ENCODE data around the gene TPBGL.

The TPBGL gene

GRCh38 chr11:75289511-75289760, 48.9 kb downstream of the TPBGL start:
- no peak for TF ChIP-seq CTCF (IDR thresholded peaks at IDR 0.05; ENCODE audit: borderline replicate concordance, insufficient read depth, low read depth, low read length)
- no peak overlapping the region for H3K4me3 ChIP-seq (ENCODE audit: low read depth, low read length)

GRCh38 chr11:75289919-75290318, 49.3 kb downstream of the TPBGL start:
- no peak for TF ChIP-seq CTCF (IDR thresholded peaks at IDR 0.05; ENCODE audit: borderline replicate concordance, insufficient read depth, low read depth, low read length)
- no peak overlapping the region for H3K4me3 ChIP-seq (ENCODE audit: low read depth, low read length)

- TF ChIP-seq CTCF (IDR thresholded peaks at IDR 0.05; ENCODE audit: borderline replicate concordance, insufficient read depth, low read depth, low read length) = no peak
- no peak overlapping the region for H3K4me3 ChIP-seq (ENCODE audit: low read depth, low read length)
These were observed 51.2 kb downstream of the TPBGL start for GRCh38 chr11:75291741-75292140.

- H3K4me3 ChIP-seq (ENCODE audit: low read depth, low read length) = no peak overlapping the region
- no peak for TF ChIP-seq CTCF (IDR thresholded peaks at IDR 0.05; ENCODE audit: borderline replicate concordance, insufficient read depth, low read depth, low read length)
These were observed 52.4 kb downstream of the TPBGL start for GRCh38 chr11:75292943-75293342.
